Ovary (tissue), 3 donors: Measurements from ENCODE around the gene OTOP2.

Experiments used
- EP300 ChIP-seq: sonication (generic); formaldehyde crosslinking; IDR thresholded peaks from one replicate; pipeline ENCODE4 v1.6.1; 2017; ENCODE audit warnings: antibody characterized with exemption
- POLR2A ChIP-seq: fragments of 450-650 bp; IDR thresholded peaks from one replicate; pipeline ENCODE4 v1.6.1; 2017; ENCODE audit warnings: antibody characterized with exemption, mild to moderate bottlenecking, moderate library complexity
- TF ChIP-seq, protein P1 (sequence below), 3 donors: fragments of 450-650 bp in 2 of 3; fragments of 200-600 bp in 1 of 3; IDR thresholded peaks; one replicate each; pipeline versions ENCODE4 v1.5.1 to v1.8.0; 2016 to 2022; ENCODE audit warnings: antibody characterized with exemption in 3 of 3, mild to moderate bottlenecking in 1 of 3
- donor health status: DM: no; HTN: no; CAD: no.

DNA sequence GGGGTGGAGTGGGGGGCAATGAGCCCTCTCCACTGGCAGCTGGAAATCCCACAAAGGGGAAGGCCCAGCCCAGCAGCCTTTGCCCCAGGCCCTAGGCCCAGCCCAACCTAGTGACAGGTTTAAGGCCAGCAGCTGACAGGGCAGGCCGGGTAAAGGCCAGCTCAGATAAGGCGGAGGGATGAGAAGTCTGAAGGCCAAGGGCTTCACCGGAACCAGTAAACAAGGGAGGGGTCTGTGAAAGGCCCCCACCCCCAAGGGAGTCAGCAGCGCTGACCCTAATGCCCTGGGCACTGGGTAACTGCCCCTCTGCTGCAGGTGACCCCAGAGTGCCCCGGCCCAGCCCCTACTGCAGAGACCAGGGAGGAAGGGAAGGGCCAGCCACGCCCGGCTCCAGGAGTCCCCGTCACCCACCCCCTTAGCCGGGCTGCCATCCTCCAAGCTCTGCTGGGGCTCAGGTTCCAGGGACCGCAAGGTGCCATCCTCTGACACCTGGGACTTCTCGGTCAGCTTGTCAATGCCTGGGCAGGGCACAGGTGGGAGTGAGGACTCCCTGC lies 29.1 kb downstream of the OTOP2 start:
- TF ChIP-seq, protein P1, sequence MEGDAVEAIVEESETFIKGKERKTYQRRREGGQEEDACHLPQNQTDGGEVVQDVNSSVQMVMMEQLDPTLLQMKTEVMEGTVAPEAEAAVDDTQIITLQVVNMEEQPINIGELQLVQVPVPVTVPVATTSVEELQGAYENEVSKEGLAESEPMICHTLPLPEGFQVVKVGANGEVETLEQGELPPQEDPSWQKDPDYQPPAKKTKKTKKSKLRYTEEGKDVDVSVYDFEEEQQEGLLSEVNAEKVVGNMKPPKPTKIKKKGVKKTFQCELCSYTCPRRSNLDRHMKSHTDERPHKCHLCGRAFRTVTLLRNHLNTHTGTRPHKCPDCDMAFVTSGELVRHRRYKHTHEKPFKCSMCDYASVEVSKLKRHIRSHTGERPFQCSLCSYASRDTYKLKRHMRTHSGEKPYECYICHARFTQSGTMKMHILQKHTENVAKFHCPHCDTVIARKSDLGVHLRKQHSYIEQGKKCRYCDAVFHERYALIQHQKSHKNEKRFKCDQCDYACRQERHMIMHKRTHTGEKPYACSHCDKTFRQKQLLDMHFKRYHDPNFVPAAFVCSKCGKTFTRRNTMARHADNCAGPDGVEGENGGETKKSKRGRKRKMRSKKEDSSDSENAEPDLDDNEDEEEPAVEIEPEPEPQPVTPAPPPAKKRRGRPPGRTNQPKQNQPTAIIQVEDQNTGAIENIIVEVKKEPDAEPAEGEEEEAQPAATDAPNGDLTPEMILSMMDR (IDR thresholded peaks at IDR 0.05): no peak
- TF ChIP-seq POLR2A: no peak
- no peak for TF ChIP-seq EP300
